Measurements from ENCODE around the gene LRRC8D.

GRCh38 chr1:89892816-89893215 lies 72.0 kb downstream of the LRRC8D start:
- TF ChIP-seq CTCF (IDR thresholded peaks at IDR 0.05; ENCODE audit: insufficient read depth, low read length, poor library complexity, severe bottlenecking) (no peak), EZH2phosphoT487 (conservative IDR thresholded peaks at IDR 0.05; ENCODE audit: low read length) (no peak)

All from SU-DHL-6 (cell line).